Measurements from ENCODE around the gene DOK6. TPM values are rescaled to one million over a fixed set of nuclear protein-coding genes. Genes with fewer than 3 reads are reported as not detected.

The DOK6 gene
- total and polyA plus RNA-seq, 2 experiments from 2014 or later: 0.29 to 0.42 TPM

DNA sequence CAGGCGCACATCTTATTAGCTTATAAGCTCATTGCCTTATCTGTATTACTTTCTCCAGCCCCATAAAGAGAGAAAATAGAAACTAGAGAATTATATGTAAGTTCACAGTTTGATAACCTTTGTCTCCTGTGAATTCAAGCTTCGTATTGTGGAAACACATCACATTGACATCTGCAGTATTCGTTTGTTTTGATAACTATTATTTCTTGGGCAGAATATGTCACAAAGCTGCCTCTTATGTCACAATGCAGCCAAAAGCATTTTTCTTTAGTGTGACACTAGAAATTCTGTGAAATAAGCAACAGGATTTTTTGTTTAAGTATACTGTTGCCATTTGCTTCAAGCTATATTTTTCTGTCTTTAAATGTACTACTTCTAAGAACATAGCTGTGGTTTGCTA lies 221.5 kb downstream of the DOK6 start:
- no peaks in the 10 kb centered on the region for H3K4me1 ChIP-seq (ENCODE audit: insufficient read depth)
- DNase-seq (ENCODE audit: low spot score) (no peak), ATAC-seq (no peak)
- no peak overlapping the region for H3K4me3 Mint-ChIP-seq
- no peak overlapping the region for H3K4me3 ChIP-seq
- no peaks in the 10 kb centered on the region for H3F3A ChIP-seq (replicated peaks; ENCODE audit: low read depth)
- H4K20me1 ChIP-seq (replicated peaks; ENCODE audit: insufficient read depth): no peaks in the 10 kb centered on the region
- H3K36me3 Mint-ChIP-seq (ENCODE audit: low read depth): no peaks in the 10 kb centered on the region
- H3K9me2 ChIP-seq (ENCODE audit: insufficient read depth): no peaks in the 10 kb centered on the region
- no peaks in the 10 kb centered on the region for H3K36me3 ChIP-seq (ENCODE audit: insufficient read depth)
- no peak for TF ChIP-seq NANOG (IDR thresholded peaks at IDR 0.05; ENCODE audit: borderline replicate concordance)
- TF ChIP-seq CREB1 (CRISPR knock-in tag; IDR thresholded peaks at IDR 0.05; ENCODE audit: low read depth): no peak
- TF ChIP-seq ZNF114 (CRISPR knock-in tag; IDR thresholded peaks at IDR 0.05): no peak
- TF ChIP-seq, protein P1, sequence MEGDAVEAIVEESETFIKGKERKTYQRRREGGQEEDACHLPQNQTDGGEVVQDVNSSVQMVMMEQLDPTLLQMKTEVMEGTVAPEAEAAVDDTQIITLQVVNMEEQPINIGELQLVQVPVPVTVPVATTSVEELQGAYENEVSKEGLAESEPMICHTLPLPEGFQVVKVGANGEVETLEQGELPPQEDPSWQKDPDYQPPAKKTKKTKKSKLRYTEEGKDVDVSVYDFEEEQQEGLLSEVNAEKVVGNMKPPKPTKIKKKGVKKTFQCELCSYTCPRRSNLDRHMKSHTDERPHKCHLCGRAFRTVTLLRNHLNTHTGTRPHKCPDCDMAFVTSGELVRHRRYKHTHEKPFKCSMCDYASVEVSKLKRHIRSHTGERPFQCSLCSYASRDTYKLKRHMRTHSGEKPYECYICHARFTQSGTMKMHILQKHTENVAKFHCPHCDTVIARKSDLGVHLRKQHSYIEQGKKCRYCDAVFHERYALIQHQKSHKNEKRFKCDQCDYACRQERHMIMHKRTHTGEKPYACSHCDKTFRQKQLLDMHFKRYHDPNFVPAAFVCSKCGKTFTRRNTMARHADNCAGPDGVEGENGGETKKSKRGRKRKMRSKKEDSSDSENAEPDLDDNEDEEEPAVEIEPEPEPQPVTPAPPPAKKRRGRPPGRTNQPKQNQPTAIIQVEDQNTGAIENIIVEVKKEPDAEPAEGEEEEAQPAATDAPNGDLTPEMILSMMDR (conservative IDR thresholded peaks at IDR 0.05; ENCODE audit: low read depth in 2 of 2): no peak
- TF ChIP-seq STAT1 (IDR thresholded peaks at IDR 0.05; ENCODE audit: unreplicated experiment): no peak
- TF ChIP-seq, protein P2, sequence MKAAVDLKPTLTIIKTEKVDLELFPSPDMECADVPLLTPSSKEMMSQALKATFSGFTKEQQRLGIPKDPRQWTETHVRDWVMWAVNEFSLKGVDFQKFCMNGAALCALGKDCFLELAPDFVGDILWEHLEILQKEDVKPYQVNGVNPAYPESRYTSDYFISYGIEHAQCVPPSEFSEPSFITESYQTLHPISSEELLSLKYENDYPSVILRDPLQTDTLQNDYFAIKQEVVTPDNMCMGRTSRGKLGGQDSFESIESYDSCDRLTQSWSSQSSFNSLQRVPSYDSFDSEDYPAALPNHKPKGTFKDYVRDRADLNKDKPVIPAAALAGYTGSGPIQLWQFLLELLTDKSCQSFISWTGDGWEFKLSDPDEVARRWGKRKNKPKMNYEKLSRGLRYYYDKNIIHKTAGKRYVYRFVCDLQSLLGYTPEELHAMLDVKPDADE (IDR thresholded peaks at IDR 0.05): no peak
- TF ChIP-seq, protein P3, sequence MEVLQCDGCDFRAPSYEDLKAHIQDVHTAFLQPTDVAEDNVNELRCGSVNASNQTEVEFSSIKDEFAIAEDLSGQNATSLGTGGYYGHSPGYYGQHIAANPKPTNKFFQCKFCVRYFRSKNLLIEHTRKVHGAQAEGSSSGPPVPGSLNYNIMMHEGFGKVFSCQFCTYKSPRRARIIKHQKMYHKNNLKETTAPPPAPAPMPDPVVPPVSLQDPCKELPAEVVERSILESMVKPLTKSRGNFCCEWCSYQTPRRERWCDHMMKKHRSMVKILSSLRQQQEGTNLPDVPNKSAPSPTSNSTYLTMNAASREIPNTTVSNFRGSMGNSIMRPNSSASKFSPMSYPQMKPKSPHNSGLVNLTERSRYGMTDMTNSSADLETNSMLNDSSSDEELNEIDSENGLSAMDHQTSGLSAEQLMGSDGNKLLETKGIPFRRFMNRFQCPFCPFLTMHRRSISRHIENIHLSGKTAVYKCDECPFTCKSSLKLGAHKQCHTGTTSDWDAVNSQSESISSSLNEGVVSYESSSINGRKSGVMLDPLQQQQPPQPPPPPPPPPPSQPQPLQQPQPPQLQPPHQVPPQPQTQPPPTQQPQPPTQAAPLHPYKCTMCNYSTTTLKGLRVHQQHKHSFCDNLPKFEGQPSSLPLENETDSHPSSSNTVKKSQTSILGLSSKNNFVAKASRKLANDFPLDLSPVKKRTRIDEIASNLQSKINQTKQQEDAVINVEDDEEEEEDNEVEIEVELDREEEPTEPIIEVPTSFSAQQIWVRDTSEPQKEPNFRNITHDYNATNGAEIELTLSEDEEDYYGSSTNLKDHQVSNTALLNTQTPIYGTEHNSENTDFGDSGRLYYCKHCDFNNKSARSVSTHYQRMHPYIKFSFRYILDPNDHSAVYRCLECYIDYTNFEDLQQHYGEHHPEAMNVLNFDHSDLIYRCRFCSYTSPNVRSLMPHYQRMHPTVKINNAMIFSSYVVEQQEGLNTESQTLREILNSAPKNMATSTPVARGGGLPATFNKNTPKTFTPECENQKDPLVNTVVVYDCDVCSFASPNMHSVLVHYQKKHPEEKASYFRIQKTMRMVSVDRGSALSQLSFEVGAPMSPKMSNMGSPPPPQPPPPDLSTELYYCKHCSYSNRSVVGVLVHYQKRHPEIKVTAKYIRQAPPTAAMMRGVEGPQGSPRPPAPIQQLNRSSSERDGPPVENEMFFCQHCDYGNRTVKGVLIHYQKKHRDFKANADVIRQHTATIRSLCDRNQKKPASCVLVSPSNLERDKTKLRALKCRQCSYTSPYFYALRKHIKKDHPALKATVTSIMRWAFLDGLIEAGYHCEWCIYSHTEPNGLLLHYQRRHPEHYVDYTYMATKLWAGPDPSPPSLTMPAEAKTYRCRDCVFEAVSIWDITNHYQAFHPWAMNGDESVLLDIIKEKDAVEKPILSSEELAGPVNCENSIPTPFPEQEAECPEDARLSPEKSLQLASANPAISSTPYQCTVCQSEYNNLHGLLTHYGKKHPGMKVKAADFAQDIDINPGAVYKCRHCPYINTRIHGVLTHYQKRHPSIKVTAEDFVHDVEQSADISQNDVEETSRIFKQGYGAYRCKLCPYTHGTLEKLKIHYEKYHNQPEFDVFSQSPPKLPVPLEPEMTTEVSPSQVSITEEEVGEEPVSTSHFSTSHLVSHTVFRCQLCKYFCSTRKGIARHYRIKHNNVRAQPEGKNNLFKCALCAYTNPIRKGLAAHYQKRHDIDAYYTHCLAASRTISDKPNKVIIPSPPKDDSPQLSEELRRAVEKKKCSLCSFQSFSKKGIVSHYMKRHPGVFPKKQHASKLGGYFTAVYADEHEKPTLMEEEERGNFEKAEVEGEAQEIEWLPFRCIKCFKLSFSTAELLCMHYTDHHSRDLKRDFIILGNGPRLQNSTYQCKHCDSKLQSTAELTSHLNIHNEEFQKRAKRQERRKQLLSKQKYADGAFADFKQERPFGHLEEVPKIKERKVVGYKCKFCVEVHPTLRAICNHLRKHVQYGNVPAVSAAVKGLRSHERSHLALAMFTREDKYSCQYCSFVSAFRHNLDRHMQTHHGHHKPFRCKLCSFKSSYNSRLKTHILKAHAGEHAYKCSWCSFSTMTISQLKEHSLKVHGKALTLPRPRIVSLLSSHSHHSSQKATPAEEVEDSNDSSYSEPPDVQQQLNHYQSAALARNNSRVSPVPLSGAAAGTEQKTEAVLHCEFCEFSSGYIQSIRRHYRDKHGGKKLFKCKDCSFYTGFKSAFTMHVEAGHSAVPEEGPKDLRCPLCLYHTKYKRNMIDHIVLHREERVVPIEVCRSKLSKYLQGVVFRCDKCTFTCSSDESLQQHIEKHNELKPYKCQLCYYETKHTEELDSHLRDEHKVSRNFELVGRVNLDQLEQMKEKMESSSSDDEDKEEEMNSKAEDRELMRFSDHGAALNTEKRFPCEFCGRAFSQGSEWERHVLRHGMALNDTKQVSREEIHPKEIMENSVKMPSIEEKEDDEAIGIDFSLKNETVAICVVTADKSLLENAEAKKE (CRISPR knock-in tag; IDR thresholded peaks at IDR 0.05): no peak
- no peak for TF ChIP-seq ZNF331 (CRISPR knock-in tag; IDR thresholded peaks at IDR 0.05; ENCODE audit: low read depth)
- H3K27ac ChIP-seq (ENCODE audit: low read depth): no peak overlapping the region
- no peaks in the 10 kb centered on the region for H3K79me2 ChIP-seq (replicated peaks; ENCODE audit: insufficient read depth)
- H3K27me3 ChIP-seq (ENCODE audit: insufficient read depth): no peaks in the 10 kb centered on the region
- H3K9me3 Mint-ChIP-seq: no peaks in the 10 kb centered on the region
- H3K27me3 Mint-ChIP-seq (ENCODE audit: insufficient read depth, low read depth, poor library complexity): peaks cover 1% of the 10 kb centered on the region
- no peak overlapping the region for H2AFZ ChIP-seq
- H3K4me1 Mint-ChIP-seq: peaks cover 6% of the 10 kb centered on the region; the same call in 2 of the 3 replicates
- H3K4me2 ChIP-seq: no peak overlapping the region
- H3K27ac Mint-ChIP-seq: no peak overlapping the region
